GM19238 (cell line): ENCODE data around the gene SEPTIN10.
"Not testable (repeated sequence)": the region's sequence is repeated elsewhere in the genome, so short reads cannot be mapped to it uniquely, and the experiment has no call there.

ENCODE experiments used
- DNase-seq: peaks from one replicate; pipeline ENCODE4 v3.0.0; 2011; ENCODE audit warnings: low spot score; ENCODE audit not compliant: insufficient read length

The SEPTIN10 gene

GRCh38 chr2:109633284-109633961, 19.7 kb upstream of the SEPTIN10 start:
- no peak for DNase-seq

- DNase-seq, result no peak
Measured at GRCh38 chr2:109632158-109632789, 18.5 kb upstream of the SEPTIN10 start.

- DNase-seq, result no peak
Measured at GRCh38 chr2:109631741-109632140, 18.0 kb upstream of the SEPTIN10 start.

- DNase-seq, result no peak
Measured at GRCh38 chr2:109630441-109631430, 17.0 kb upstream of the SEPTIN10 start.

- DNase-seq, result no peak
Measured at GRCh38 chr2:109629867-109630266, 16.1 kb upstream of the SEPTIN10 start.

- DNase-seq, result not testable (repeated sequence)
Measured at GRCh38 chr2:109628321-109628720, 14.6 kb upstream of the SEPTIN10 start.

GRCh38 chr2:109624339-109624738, 10.6 kb upstream of the SEPTIN10 start:
- no peak for DNase-seq

GRCh38 chr2:109623923-109624322, 10.2 kb upstream of the SEPTIN10 start:
- DNase-seq, result no peak

- DNase-seq, result no peak
Measured at GRCh38 chr2:109623297-109623696, 9.5 kb upstream of the SEPTIN10 start.

GRCh38 chr2:109619032-109619615, 5.4 kb upstream of the SEPTIN10 start:
- DNase-seq, result no peak

- DNase-seq, result no peak
Measured at GRCh38 chr2:109616184-109616583, 2.4 kb upstream of the SEPTIN10 start.

GRCh38 chr2:109615637-109616144, 1.9 kb upstream of the SEPTIN10 start:
- DNase-seq, result no peak

- no peak for DNase-seq
Measured at GRCh38 chr2:109614715-109615636, 1.2 kb upstream of the SEPTIN10 start.

GRCh38 chr2:109613081-109613921, 465 bp downstream of the SEPTIN10 start:
- DNase-seq, result no peak

- DNase-seq, result no peak
Measured at GRCh38 chr2:109611467-109612095, 2.2 kb downstream of the SEPTIN10 start.

- DNase-seq, result no peak
Measured at GRCh38 chr2:109609352-109610024, 4.3 kb downstream of the SEPTIN10 start.

- no peak for DNase-seq
Measured at GRCh38 chr2:109607766-109608165, 6.0 kb downstream of the SEPTIN10 start.

- DNase-seq, result no peak
Measured at GRCh38 chr2:109604597-109604996, 9.2 kb downstream of the SEPTIN10 start.
